Activated CD8-positive, alpha-beta T cell treated with anti-CD3 and anti-CD28 coated beads for 36 hours (primary cell): ENCODE data around the gene TTC21B. TPM values are rescaled to one million over a fixed set of nuclear protein-coding genes. Genes with fewer than 3 reads are reported as not detected.

Experiments
- ATAC-seq: fragments of 200-7000 bp; cut with Tn5 transposase; one replicate; pipeline ENCODE4 v1.10.0; 2021; ENCODE audit warnings: mild to moderate bottlenecking, moderate library complexity
- CTCF ChIA-PET: fragments of 350-600 bp; sonication (Branson Sonifier 250); formaldehyde crosslinking; loops from one replicate; lab custom pipeline; 2021; ENCODE audit warnings: antibody characterized with exemption; lab: Charles Lee
- POLR2A ChIA-PET: fragments of 350-600 bp; sonication (Branson Sonifier 250); formaldehyde crosslinking; loops from one replicate; lab custom pipeline; 2021; ENCODE audit warnings: antibody characterized with exemption; lab: Charles Lee
- DNase-seq: peaks from one replicate; pipeline ENCODE4 v3.0.0-alpha.2; 2020
- H3K27ac Mint-ChIP-seq: one replicate; pipeline ENCODE4 v1.8.0; 2021; ENCODE audit warnings: mild to moderate bottlenecking, mixed read lengths
- H3K27me3 Mint-ChIP-seq: one replicate; pipeline ENCODE4 v1.8.0; 2021; ENCODE audit warnings: mixed read lengths
- H3K36me3 Mint-ChIP-seq: one replicate; pipeline ENCODE4 v1.8.0; 2021; ENCODE audit warnings: low read depth, mixed read lengths
- H3K4me1 Mint-ChIP-seq: one replicate; pipeline ENCODE4 v1.8.0; 2021; ENCODE audit warnings: low read depth, mixed read lengths
- H3K4me3 Mint-ChIP-seq: one replicate; pipeline ENCODE4 v1.8.0; 2021; ENCODE audit warnings: mild to moderate bottlenecking, moderate library complexity, mixed read lengths
- H3K9me3 Mint-ChIP-seq: one replicate; pipeline ENCODE4 v1.8.0; 2021; ENCODE audit warnings: mixed read lengths
- intact Hi-C: fragments of 100-400 bp; cut with micrococcal nuclease; formaldehyde crosslinking; loops from one replicate; pipeline ENCODE4 v1.10.0; 2022
- total RNA-seq, 2 experiments: library from RNA; stranded (reverse); gene quantifications; one replicate each; pipeline ENCODE4 v1.2.3, GENCODE V29; 2021
- TF ChIP-seq, protein P1 (sequence below): fragments of 200-600 bp; IDR thresholded peaks from one replicate; pipeline ENCODE4 v1.8.0; 2022; ENCODE audit warnings: antibody characterized with exemption, mild to moderate bottlenecking

The TTC21B gene
- total RNA-seq, 2 experiments from 2014 or later, result 22.1 to 24.1 TPM

DNA sequence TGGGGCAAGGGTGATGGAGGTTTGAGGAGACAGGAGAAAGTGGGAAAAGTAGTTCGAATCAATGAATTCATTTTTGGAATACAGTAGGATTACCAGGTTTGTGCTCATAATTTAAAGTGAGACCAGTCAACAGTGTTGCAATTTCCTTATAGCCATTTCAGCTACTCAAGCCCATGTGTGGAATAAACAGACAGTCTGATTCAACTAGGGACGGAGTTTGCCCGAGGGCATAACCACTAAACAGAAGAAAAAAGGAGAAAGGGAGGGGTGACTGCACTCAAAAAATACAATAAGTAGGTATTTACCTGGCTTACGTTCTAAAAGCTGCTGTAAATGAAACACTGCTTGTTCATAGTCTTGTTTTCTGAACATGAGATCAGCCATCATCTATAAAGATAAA, 55.2 kb downstream of the TTC21B start:
- ChIA-PET POLR2A (no interaction called here), CTCF (interaction anchor here (0.9 kb wide), 1 partner anchor 24 kb away, joined by 4 read pairs; no protein-coding TSS in a partner anchor)
- Mint-ChIP-seq H3K27ac (no peak overlapping the region), H3K27me3 (no peaks in the 10 kb centered on the region), H3K36me3 (peaks cover 54% of the 10 kb centered on the region), H3K4me3 (no peak overlapping the region), H3K9me3 (no peaks in the 10 kb centered on the region), H3K4me1 (peaks cover 8% of the 10 kb centered on the region)
- ATAC-seq (no peak), DNase-seq (no peak)
- intact Hi-C loops, result no loop called here
- TF ChIP-seq, protein P1, sequence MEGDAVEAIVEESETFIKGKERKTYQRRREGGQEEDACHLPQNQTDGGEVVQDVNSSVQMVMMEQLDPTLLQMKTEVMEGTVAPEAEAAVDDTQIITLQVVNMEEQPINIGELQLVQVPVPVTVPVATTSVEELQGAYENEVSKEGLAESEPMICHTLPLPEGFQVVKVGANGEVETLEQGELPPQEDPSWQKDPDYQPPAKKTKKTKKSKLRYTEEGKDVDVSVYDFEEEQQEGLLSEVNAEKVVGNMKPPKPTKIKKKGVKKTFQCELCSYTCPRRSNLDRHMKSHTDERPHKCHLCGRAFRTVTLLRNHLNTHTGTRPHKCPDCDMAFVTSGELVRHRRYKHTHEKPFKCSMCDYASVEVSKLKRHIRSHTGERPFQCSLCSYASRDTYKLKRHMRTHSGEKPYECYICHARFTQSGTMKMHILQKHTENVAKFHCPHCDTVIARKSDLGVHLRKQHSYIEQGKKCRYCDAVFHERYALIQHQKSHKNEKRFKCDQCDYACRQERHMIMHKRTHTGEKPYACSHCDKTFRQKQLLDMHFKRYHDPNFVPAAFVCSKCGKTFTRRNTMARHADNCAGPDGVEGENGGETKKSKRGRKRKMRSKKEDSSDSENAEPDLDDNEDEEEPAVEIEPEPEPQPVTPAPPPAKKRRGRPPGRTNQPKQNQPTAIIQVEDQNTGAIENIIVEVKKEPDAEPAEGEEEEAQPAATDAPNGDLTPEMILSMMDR, result no peak

DNA sequence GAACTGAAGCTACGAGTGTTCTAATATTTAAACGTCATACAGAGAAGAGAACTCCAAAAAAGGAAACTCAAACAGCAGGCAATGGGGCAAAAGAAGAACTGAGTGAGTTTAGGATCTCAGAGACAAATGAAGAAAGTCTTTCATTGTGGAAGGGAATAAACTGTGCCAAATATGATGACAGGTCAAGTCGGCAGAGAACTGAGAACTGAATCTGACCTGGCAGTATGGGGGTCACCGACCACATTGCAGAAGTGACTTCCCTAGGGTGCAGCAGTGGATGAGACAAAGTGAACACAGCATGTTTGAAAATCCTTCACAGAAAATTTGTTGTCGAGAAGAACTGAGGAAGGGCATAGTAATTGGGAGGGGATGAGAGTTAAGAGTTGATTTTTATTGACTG, 55.9 kb downstream of the TTC21B start:
- CTCF ChIA-PET, result no interaction called here

DNA sequence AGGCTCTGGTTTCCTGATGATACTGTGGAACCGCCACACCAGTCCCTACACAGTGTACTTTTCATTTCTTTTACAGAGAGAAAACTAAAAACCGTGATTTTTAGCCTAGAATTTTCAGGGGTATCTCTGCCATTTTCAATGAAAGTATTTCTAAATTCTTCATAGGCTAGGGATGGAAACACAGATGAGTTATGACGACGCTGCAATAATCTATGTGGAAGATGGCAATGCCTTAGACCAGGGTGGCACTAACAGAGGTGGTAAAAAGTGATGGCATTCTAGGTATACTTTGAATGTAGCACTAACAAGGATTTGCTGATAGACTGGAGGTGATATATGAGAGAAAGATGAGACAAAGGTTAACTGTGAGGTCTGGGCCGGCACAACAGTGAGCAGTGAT, 56.5 kb downstream of the TTC21B start:
- Mint-ChIP-seq H3K27ac (no peak overlapping the region), H3K4me3 (no peak overlapping the region), H3K4me1 (no peaks in the 10 kb centered on the region), H3K9me3 (no peaks in the 10 kb centered on the region), H3K27me3 (no peaks in the 10 kb centered on the region), H3K36me3 (peaks cover 45% of the 10 kb centered on the region)
- TF ChIP-seq, protein P1, result no peak
- DNase-seq (no peak), ATAC-seq (no peak)
- intact Hi-C loops, result no loop called here
- CTCF ChIA-PET, result no interaction called here
- POLR2A ChIA-PET, result no interaction called here

More for the DNA sequence above, 55.9 kb downstream of the TTC21B start:
- no peak for ATAC-seq
- TF ChIP-seq, protein P1, result no peak
- Mint-ChIP-seq H3K27ac (no peak overlapping the region), H3K4me1 (peaks cover 1% of the 10 kb centered on the region), H3K9me3 (no peaks in the 10 kb centered on the region), H3K36me3 (peaks cover 47% of the 10 kb centered on the region), H3K27me3 (no peaks in the 10 kb centered on the region), H3K4me3 (no peak overlapping the region)
- DNase-seq, result no peak
- POLR2A ChIA-PET, result no interaction called here
- intact Hi-C loops, result no loop called here

DNA sequence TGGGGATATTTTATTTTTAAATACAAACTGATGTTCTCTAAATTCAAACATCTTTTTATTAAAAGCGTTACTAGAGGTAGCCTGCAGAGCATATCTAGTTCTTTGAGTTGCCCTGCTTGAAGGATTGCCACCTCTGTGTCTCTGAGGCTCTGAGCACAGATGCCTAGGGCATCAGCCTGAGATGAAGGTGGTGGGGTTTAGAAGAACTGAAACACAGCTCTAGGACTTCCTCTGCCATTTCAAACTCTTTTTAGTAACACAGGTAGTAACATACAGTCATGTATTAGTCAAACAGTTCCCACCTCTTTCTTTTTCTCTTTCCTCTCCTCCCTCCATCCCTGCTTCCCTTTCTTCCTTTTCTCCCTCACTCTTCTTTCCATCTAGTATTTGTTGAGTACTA, 57.6 kb downstream of the TTC21B start:
- ATAC-seq (no peak), DNase-seq (no peak)
- intact Hi-C loops, result no loop called here
- peaks cover 42% of the 10 kb centered on the region for H3K36me3 Mint-ChIP-seq
- POLR2A ChIA-PET, result no interaction called here
- no peak overlapping the region for H3K27ac Mint-ChIP-seq
- no peak overlapping the region for H3K4me3 Mint-ChIP-seq
- H3K27me3 Mint-ChIP-seq, result no peaks in the 10 kb centered on the region
- no peaks in the 10 kb centered on the region for H3K4me1 Mint-ChIP-seq
- CTCF ChIA-PET, result no interaction called here
- no peaks in the 10 kb centered on the region for H3K9me3 Mint-ChIP-seq
- TF ChIP-seq, protein P1, result no peak

DNA sequence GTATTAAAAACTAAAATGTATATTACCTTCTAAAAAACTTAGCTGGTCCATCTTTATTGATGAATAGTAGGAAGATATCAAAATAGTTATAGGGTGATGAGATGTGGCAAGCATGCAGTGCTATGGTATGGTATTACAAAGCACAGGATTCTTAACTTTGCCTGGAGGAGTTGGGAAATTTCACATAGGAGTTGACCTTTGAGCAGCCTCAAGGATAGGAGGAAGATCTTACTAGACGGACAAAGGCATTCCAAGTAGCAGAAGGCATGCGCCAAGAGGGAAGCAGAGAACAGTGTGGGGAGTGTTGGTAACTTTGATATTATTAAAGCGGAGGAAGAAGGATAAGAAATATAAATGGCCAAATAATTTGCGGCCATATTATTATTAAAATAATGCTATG, 60.0 kb downstream of the TTC21B start:
- Mint-ChIP-seq H3K36me3 (peaks cover 36% of the 10 kb centered on the region), H3K9me3 (no peaks in the 10 kb centered on the region), H3K27ac (no peak overlapping the region), H3K4me3 (no peak overlapping the region), H3K4me1 (no peaks in the 10 kb centered on the region), H3K27me3 (no peaks in the 10 kb centered on the region)
- DNase-seq (no peak), ATAC-seq (no peak)
- TF ChIP-seq, protein P1, result no peak
- CTCF ChIA-PET, result no interaction called here
- POLR2A ChIA-PET, result interaction anchor here (0.6 kb wide), 1 partner anchor 53 kb away, joined by 4 read pairs; no protein-coding TSS in a partner anchor
- intact Hi-C loops, result no loop called here
